HG02981 (cell line): Measurements from ENCODE around the gene ZBTB3.
A peak's percentile ranks its signal among the peaks of the same experiment; 100 is the strongest.
"Not testable (repeated sequence)": the region's sequence is repeated elsewhere in the genome, so short reads cannot be mapped to it uniquely, and the experiment has no call there.

Experiments
- ATAC-seq: cut with Tn5 transposase; IDR thresholded peaks from one replicate; pipeline ENCODE4 v1.9.1; 2021; ENCODE audit warnings: mild to moderate bottlenecking, moderate library complexity; ENCODE audit not compliant: unreplicated experiment

ZBTB3 gene

GRCh38 chr11:62753736-62754603 lies at the start of gene ZBTB3:
TSS of gene ZBTB3 (minus strand) at chr11:62754160. CDS start at chr11:62753664, 496 bp downstream.
- peak; percentile 95 for ATAC-seq

- ATAC-seq, result no peak
These were observed 47.1 kb upstream of the ZBTB3 start for GRCh38 chr11:62801071-62801470.

- ATAC-seq, result no peak
These were observed 45.5 kb upstream of the ZBTB3 start for GRCh38 chr11:62799486-62799885.

GRCh38 chr11:62796281-62796680 lies 42.3 kb upstream of the ZBTB3 start:
- ATAC-seq, result no peak

GRCh38 chr11:62794201-62794775 lies 40.3 kb upstream of the ZBTB3 start:
- ATAC-seq, result no peak

GRCh38 chr11:62792202-62792575 lies 38.2 kb upstream of the ZBTB3 start:
- ATAC-seq, result no peak

- ATAC-seq, result peak; percentile 71
These were observed 37.7 kb upstream of the ZBTB3 start, which contains the start of gene TMEM223 for GRCh38 chr11:62791501-62792201. TSS of gene TMEM223 (minus strand) at chr11:62792006. CDS start at chr11:62791994, 12 bp downstream.

- no peak for ATAC-seq
These were observed 35.6 kb upstream of the ZBTB3 start for GRCh38 chr11:62789576-62789975.

GRCh38 chr11:62788991-62789390 lies 35.0 kb upstream of the ZBTB3 start:
- ATAC-seq, result no peak

- peak; percentile 75 for ATAC-seq
These were observed 33.2 kb upstream of the ZBTB3 start, which contains the start of gene TMEM179B for GRCh38 chr11:62787005-62787759. TSS of gene TMEM179B (plus strand) at chr11:62787402. CDS start at chr11:62787432, 30 bp downstream.

- ATAC-seq, result peak; percentile 60
These were observed 32.5 kb upstream of the ZBTB3 start for GRCh38 chr11:62786318-62787004.

GRCh38 chr11:62782753-62783152 lies 28.8 kb upstream of the ZBTB3 start:
- no peak for ATAC-seq

- no peak for ATAC-seq
These were observed 24.5 kb upstream of the ZBTB3 start for GRCh38 chr11:62778441-62778840.

- no peak for ATAC-seq
These were observed 23.4 kb upstream of the ZBTB3 start for GRCh38 chr11:62777389-62777788.

- ATAC-seq, result no peak
These were observed 21.7 kb upstream of the ZBTB3 start for GRCh38 chr11:62775646-62776045.

- no peak for ATAC-seq
These were observed 20.4 kb upstream of the ZBTB3 start for GRCh38 chr11:62774407-62774806.

- peak; percentile 76 for ATAC-seq
These were observed 17.4 kb upstream of the ZBTB3 start, which contains the start of gene TAF6L for GRCh38 chr11:62771144-62772021. TSS of gene TAF6L (plus strand) at chr11:62771396. CDS start at chr11:62775784, 4,388 bp downstream.

GRCh38 chr11:62770778-62771143 lies 16.8 kb upstream of the ZBTB3 start:
- ATAC-seq, result no peak

- not testable (repeated sequence) for ATAC-seq
These were observed 6.9 kb upstream of the ZBTB3 start for GRCh38 chr11:62760867-62761227.
